Right lobe of liver (tissue), 4 donors: ENCODE data around the gene FADS6.

Experiments
- CTCF ChIP-seq, 4 donors: fragments of 200-600 bp in 3 of 4; fragments of 450-650 bp in 1 of 4; IDR thresholded peaks; one replicate each; pipeline versions ENCODE4 v1.5.1 to v1.8.0; 2016 to 2022; ENCODE audit warnings: antibody characterized with exemption in 4 of 4, mild to moderate bottlenecking in 2 of 4
- POLR2A ChIP-seq: fragments of 450-650 bp; IDR thresholded peaks from one replicate; pipeline ENCODE4 v1.6.1; 2017; ENCODE audit warnings: antibody characterized with exemption, mild to moderate bottlenecking
- donor health status: DM: no; HTN: no; CAD: no.
- donor health status: DM: no; HTN: no; CAD: no.
- donor health status: DM: no; HTN: yes; CAD: no.

GRCh38 chr17:74882517-74883240 is 10.8 kb downstream of the FADS6 start:
- TF ChIP-seq CTCF (IDR thresholded peaks at IDR 0.05): no peak
- no peak for TF ChIP-seq POLR2A
